ENCODE measurements around the gene CXCL10.
"Not testable (repeated sequence)": the region's sequence is repeated elsewhere in the genome, so short reads cannot be mapped to it uniquely, and the experiment has no call there.

The CXCL10 gene

DNA sequence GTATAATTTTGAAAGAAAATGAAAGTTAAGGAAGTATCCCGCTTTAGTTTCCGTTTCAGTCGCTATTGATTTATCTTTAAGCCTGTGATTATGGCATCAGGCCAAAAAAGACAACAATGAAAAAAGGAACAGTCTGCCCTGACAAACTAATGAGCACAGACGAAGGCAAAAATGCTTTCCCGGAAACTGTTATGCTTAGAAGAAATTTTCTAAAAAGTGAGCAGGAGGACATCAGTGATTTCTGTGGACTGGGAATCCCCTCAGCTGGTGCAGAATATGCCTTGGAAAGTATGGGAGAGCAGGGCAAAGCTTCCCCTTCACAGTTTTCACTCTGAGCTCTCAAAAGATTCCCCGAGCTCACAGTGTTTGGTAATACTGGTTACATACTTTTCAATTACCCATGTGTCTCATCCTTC lies 5.1 kb upstream of the CXCL10 start:
- no peak for DNase-seq (ENCODE audit: low spot score)

DNA sequence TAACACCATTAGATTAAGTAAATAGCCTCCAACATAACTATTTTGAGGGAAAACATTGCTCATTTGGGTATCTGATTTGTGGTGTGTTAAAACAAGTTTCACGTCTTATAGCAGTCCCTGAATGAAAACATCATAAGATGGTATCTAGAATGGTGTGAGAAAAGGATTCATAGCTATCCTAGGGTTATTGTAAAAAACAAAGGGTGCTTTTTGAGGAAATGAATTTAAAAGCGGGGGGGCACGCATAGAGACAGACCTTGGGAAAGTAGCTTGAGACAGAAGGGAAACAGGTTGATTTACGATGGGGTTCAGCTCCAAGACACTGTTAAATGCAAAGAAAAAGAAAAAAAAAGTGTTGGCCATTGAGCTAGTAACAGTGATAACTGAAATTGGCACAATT lies 768 bp upstream of the CXCL10 start:
- DNase-seq (ENCODE audit: low spot score), result no peak

DNA sequence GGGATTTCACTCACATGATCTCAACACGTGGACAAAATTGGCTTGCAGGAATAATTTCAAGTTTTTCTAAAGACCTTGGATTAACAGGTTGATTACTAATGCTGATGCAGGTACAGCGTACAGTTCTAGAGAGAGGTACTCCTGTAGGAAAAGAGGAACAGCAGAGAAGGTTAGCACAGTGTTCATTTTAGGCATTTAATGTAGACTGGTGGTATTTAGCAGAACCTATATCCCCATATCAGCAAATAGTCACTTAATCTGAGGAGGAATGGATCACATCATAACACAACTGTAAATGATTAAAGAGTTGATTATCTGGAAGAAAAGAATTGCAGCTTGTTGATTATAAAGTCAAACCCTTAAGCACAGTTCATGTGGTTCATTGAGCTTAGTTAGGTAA lies 620 bp downstream of the CXCL10 start:
- DNase-seq (ENCODE audit: low spot score), result no peak

DNA sequence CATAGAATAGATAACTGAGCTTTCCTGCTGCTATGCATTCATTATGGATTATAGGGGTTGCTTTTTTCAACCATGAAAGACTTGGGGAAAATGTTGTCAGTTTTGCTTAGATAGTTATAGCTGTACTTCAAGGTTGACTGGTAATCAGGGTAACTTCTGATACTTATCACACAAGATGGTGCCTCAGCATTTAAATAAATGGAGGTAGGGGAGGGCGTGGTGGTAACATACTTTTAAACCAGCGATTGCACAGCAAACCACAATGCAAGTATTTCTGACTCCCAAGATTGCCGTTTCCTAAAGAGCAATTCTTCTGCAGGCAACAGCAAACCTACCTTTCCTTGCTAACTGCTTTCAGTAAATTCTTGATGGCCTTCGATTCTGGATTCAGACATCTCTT lies 1.3 kb downstream of the CXCL10 start:
- DNase-seq (ENCODE audit: low spot score), result no peak

DNA sequence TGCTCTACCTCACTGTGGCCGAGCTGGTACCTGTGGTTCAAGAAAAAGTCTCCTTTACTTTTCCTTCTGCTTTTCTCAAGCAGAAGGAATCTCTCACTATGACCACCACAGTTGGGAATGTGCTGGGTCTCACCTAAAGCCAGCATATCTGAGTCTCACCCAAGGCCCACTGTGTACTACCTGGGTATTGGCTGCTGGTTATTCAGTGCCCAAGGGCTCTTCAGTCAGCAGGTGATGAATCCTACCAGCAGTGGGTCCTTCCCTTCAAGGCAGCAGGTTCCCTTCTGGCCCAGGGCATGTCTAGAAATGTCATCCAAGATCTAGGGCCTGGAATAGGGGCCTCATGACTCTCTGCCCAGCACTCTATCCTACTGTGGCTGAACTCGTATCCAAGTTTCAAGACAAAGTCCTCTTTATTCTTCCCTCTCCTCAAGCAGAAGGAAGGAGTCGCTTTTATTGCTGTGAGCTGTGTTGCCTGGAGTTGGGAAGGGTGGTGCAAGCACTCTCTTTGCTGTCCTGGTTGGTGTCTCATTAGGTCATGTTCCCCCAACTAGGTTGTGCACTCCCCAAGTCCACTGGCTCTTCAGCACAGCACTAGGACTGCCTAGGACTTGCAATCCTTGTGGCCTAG lies 6.1 kb downstream of the CXCL10 start:
- no peak for DNase-seq (ENCODE audit: low spot score)

DNA sequence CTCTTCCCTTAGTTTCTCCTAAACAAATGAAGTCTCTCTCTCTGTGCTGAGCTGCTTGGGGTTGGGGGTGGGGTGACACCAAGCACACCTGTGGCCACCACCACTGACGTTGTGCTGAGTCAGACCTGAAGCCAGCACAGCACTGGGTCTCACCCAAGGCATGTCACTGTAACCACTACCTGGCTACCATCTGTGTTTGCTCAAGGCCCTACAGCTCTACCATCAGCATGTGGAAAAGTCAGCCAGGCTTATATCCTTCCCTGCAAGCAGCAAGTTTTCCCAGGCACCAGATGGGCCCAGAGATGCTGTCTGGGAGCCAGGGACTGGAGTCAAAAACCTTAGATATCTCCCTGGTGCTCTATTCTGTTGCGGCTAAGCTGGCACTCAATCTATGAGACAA lies 6.9 kb downstream of the CXCL10 start:
- peak; percentile 25 for DNase-seq (ENCODE audit: low spot score)

DNA sequence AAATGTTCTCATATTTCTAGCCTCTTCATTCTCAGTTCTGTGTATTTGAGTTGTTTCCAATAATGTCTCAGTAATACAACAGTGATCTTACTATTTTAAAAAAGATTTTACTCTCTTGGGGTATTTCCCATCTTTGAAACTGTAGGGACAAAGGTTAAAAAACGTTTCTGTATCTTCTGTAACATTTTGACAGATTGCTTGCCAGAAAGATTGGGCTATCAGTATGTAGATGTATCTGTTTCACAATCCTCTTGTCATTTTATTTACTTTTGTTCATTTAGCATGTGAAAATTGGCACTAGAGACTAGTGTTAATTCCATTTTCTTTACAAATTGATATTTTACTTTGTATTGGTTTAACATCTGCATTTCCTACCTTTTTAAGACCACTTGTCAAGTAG lies 9.8 kb downstream of the CXCL10 start:
- DNase-seq (ENCODE audit: low spot score), result no peak

DNA sequence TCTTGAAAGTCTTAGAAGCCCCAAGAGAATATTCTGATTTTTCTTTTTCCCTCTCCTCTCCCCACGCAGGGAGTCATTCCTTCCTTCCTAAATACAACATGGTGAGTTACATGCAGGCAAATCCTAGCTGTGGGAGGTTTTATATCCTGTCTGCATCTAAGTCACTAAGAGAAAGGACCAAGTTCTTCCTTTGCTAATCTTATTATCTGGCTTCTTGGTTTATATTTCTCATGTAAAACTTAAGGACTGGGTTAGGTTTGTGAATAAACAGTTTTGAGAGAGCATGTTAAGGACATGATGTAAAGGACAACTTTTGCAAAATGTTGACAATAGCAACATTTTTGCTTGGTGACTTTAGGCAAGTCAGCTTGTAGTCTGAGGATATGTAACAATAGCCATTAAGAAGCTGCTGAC lies 10.9 kb downstream of the CXCL10 start:
- DNase-seq (ENCODE audit: low spot score), result no peak

DNA sequence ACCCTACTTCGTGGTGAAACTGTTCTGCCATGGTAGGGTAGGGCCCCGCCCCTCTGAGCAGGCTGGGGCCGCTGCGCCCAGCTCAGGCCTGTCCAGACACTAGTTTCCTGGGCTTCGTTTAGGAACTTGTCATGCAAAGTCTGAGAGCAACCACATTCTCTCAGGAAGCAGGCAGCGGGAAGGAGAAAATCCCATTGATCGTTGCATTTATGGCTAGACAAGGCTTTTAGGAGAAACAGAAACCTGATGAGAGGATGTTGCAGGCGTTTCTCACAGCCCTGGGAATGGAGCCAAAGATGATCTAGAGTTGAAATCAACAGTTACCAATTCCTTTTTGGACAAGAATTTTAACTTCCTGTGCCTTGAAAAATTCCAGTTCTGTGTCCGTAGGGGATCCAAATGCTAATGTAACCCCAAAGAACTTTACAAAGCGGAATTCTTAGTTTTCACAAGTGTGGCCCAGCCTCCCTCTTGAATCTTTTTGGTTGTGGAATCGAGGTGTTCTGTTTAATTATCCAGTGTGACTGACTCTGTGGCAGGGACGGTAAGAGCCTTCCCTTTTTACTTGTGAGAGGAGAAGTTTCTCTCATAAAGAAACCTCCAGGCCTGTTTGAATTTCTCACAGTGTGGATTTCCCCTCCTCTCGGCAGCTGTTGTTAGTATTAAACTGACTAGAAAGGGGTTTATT lies 11.5 kb downstream of the CXCL10 start:
- DNase-seq (ENCODE audit: low spot score), result peak; percentile 29

DNA sequence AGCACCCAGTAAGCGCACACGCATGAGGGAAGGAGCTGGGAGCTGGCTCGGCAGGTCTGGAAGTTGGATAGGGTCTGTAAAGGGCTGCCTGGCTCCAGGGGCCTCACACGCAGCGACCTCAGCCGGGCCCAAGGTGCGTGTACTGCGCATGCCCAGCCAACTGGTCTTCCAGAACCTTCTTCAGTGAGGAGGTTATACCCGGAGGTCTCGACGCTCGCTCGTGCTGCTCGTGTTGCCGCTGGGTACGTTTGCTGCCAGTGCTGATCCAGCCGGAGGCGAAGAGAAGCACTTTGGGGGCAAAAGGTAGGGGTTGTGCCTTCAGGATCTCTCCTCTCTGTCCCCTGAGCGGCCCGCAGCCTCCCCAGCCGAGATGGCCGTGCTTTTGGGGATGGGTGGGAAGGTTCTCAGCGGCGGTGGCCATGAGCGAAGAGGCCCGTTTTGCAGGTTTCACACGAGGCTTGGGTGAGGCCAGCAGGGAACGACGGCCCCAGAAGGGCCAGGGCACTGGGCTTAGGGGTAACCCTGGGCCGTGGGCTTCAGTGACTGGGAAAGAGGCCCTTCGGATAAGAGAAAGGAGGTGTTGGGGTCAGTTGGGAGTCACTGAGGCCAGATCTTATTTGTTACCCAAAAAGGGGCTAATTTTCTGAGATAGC lies 12.2 kb downstream of the CXCL10 start:
- no peak for DNase-seq (ENCODE audit: low spot score)

DNA sequence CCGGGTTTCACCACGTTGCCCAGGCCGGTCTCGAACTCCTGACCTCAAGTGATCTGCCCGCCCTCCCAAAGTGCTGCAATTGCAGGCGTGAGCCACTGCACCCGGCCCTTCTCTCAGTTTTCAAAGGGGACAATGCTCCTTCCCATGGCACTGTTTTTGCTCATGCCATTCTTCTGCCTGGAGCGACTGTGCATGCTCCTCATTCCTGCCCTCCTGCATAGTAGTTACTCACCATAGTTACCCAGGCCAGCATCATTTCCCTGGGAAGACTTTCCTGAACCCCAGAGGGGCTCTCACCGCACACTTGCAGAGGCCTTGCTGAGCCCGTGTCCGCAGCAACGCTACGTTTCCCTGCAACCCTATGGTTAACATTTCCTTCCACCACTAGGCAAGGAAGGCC lies 12.7 kb downstream of the CXCL10 start:
- no peak for DNase-seq (ENCODE audit: low spot score)

DNA sequence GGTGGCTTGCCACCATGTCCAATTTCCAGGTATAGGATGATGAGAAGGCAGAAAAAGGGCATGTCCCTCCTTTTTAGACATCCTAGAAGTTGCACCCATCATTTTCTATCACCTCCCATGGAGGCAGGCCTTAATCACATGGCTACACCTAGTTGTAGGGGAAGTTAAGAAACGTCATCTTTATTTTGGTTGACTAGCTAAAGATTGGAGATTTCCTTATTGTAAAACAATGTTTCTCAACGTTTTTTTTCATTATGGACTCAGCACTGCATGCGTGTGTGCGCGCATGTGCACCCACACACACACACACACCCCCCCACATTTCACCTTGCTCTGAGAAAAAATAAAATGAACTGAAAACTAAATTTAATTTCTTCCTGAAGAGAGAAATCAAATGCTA lies 14.0 kb downstream of the CXCL10 start:
- DNase-seq (ENCODE audit: low spot score), result no peak

DNA sequence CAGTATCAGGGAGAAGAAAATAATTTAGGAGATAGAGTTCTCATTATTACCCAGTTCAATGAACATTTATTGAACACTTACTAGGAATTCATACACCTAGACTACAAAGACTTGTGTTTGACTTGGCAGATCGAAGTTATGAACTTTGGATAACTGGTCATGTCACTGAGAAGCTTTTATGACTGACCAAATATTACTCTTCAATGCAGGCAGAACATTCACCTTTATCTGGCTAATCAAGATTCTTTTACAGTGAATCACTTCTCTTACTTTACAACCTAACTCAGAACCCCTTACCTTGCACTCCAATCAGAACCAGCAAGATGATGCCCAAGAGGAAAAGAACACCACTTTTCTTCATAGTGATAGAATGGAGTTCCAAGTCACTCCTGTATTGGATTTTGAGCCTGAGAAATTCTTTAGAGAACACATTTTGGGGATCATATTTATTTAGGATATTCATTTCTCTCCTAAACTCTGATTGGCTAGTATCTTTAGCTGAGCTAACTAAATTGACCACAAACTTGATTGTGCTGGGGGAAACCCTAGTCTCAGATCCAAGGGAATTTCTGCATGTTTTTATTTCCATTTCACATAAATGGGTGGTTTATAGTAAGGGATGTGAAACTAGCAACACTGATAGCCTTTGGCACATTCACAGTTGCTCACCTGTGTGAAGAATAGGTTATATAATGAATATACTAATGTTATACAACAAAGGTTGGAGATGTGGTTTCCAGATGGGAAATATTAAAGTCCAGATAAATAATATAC lies 16.0 kb downstream of the CXCL10 start, which contains the start of gene CXCL9:
CXCL9 (minus strand) TSS at position 421 of the 774 bp plus-strand sequence; CDS start at position 361, 60 bp downstream.
- no peak for DNase-seq (ENCODE audit: low spot score)

DNA sequence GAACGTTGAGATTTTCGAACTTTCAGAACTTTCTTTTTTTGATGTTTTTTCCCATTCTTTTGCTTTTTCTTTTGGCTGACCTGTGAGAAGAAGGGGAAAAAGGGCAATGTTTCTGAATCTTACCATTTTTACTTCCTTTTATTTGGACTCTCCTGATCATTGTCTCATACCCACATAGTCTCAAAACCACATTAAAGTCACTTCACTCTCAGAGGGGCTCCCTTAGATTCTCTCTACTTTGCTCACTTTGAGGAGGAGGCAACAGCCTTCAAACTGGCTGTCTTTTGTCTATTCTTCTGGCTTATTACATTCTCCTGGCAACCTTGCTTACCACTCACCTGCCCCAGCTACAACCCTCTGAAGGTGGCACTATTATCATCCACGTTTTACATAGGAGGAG lies 19.7 kb downstream of the CXCL10 start:
- no peak for DNase-seq (ENCODE audit: low spot score)

DNA sequence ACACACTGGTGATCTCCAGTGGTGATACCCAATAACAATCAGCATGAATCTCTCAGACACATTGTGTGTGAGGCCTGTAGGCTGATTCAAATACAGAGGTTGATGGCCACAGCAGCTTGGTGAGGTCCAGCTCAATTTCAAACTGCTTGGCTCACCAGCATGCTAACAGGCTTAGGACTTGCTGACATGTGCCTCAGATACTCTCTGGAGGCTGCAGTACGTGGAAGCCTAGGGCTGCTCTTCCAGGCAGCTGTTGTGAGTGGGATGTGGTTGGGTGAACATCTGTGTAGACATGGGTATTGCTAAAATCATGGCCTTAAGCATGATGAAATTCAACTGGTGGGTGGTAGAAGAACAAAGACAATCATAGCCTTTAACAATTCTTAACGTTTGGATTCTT lies 20.3 kb downstream of the CXCL10 start:
- no peak for DNase-seq (ENCODE audit: low spot score)

DNA sequence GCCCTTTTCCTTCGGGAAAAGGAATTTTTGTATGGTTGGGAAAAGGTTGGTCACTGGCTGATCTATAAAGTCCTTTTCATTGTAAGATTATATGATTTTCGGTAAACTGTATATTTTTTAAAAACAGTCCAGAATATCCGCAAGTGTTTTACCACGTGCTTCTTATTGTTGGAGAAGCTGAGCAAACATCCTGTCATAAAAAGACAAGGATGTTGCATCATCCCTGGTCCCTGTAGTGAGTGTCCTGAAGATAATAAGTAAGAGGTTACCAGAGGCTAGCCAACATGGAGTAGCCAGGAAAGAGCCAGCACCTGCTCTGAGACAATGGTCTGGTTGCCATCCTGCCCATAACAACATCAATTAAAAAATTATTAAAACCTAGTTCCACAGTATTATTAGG lies 21.1 kb downstream of the CXCL10 start:
- no peak for DNase-seq (ENCODE audit: low spot score)

DNA sequence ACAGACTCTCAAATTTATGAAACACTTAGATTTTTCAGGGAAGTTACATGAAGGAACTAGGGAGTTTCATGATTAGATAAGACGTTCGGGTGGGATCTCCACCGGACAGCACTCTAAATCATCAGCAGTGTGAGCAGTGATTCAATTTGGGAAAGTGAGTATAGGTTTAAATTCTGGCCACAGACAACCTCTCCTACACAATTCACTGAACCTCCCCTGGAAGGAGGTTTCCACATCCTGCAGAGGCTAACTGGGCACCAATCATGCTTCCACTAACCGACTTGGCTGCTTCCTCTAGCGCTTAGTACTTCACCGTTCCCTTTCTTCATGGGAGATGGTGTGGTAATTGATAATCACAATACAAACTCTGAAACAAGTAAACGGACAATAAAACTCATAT lies 21.6 kb downstream of the CXCL10 start:
- DNase-seq (ENCODE audit: low spot score), result no peak

DNA sequence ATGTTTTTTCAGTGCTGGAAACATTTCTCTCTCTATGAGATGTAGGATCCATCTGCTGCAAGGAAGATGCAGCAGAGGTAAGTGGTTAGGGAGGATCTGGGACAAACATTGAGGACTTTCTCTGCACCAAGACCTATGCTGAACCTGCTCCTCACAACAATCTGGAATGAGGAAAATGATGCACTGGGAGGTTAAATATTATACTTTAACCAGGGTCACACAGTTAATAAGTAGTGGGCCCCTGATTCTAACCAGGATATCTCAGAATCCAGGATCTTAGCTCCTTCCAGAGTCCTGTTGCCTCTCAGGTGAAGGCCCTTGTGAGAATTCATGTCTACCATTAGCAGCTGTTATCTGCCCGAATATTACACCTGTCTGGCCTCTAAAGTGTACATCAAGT lies 23.0 kb downstream of the CXCL10 start:
- DNase-seq (ENCODE audit: low spot score), result no peak

DNA sequence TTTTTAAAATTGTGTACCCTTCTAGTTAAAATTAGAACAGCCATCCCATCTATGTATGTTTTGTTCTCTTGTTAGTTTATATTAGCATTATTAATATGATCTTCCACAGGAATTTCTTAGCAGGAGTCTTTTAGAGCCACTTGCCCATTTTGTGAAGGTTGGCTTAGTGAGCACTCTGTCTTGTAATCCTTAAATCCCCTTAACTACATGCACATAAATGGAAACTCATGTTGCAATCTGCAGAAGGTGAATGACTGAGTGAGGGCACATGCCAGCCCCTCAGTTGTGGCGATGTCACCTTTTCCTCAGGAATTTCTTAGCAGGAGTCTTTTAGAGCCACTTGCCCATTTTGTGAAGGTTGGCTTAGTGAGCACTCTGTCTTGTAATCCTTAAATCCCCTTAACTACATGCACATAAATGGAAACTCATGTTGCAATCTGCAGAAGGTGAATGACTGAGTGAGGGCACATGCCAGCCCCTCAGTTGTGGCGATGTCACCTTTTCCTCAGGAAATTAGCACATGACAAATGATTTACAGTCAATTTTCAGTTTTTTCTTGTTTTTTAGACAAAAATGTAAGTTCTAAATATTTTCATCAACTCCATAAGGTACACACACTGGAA lies 24.7 kb downstream of the CXCL10 start:
- not testable (repeated sequence) for DNase-seq (ENCODE audit: low spot score)

DNA sequence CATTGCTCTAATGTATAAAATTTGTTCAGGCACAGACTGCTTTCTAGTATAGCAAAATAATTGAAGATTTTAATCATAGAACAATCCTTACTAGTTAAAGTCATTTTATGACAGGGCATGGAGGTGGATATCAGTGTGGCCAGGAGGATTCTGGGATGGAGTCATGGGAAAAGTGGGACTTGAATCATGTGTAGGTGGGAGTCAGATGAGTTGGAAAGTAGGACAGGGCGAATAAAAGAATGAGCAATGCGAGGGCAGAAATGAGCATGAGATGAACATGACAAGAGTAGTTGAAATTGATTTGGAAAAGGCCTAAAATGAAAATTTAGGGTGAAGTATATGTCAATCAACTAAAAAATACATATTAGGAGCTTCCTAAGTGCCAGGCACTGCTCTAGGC lies 25.4 kb downstream of the CXCL10 start:
- DNase-seq (ENCODE audit: low spot score), result no peak

DNA sequence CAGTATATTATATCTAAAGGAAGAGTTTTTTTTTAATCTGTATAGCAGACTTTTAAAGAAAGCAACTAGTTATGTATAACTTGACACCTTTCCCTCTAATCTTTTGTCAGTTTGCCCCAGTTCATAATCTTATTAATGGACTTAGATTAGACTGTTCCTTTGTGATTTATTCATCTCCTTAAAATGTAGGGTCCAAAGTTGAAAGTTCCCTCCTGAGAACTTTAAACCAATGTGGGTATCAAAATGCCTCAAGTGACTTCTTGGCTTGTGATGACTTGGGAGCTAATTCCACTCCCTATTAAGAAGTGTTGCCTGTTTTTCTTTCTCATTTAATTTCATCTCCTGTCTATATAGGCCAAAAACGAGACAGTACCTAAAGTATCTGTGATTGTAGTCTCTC lies 26.2 kb downstream of the CXCL10 start:
- DNase-seq (ENCODE audit: low spot score), result no peak

DNA sequence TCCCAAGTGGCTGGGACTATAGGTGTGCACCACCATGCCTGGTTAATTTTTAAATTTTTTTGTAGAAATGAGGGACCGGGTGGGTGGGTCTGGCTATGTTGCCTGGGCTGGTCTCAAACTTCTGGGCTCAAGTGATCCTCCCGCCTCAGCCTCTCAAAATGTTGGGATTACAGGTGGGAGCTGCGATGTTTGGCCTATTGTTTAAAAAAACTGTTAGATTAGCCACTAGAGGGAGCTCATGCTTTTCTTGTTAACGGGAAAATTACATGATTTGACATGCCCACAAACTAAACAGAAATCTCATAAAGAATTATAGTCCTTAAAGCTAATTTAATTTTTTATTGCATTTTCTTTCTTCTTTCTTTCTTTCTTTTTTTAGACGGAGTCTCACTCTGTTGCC lies 27.6 kb downstream of the CXCL10 start:
- DNase-seq (ENCODE audit: low spot score), result peak; percentile 54

Measured in Ammon's horn (tissue), 1 donor.